Effector memory CD8-positive, alpha-beta T cell (primary cell): Measurements from ENCODE around the gene SCGB3A2.

ENCODE experiments used
- ATAC-seq: fragments of 150-1000 bp; cut with Tn5 transposase; replicated peaks from 2 replicates; pipeline ENCODE4 v1.10.0; 2021; ENCODE audit warnings: mild to moderate bottlenecking, moderate library complexity
- DNase-seq, 3 experiments: peaks; one replicate each; pipeline ENCODE4 v3.0.0; 2021
- H3K27ac Mint-ChIP-seq, 2 donors: one replicate each; pipeline ENCODE4 v1.8.0; 2022; ENCODE audit warnings: mild to moderate bottlenecking in 2 of 2, mixed read lengths in 2 of 2, moderate library complexity in 2 of 2
- H3K27me3 Mint-ChIP-seq, 2 donors: one replicate each; pipeline ENCODE4 v1.8.0; 2022; ENCODE audit warnings: mixed read lengths in 2 of 2
- H3K36me3 Mint-ChIP-seq: one replicate; pipeline ENCODE4 v1.8.0; 2022; ENCODE audit warnings: mild to moderate bottlenecking, moderate library complexity, mixed read lengths; ENCODE audit not compliant: insufficient read depth
- H3K4me1 Mint-ChIP-seq, 2 donors: one replicate each; pipeline ENCODE4 v1.8.0; 2022; ENCODE audit warnings: low read depth in 2 of 2, mixed read lengths in 2 of 2
- H3K4me3 Mint-ChIP-seq, 2 donors: one replicate each; pipeline ENCODE4 v1.8.0; 2022; ENCODE audit warnings: mild to moderate bottlenecking in 2 of 2, mixed read lengths in 2 of 2, moderate library complexity in 2 of 2
- H3K9me3 Mint-ChIP-seq, 2 donors: one replicate each; pipeline ENCODE4 v1.8.0; 2022; ENCODE audit warnings: mixed read lengths in 2 of 2

SCGB3A2 gene

DNA sequence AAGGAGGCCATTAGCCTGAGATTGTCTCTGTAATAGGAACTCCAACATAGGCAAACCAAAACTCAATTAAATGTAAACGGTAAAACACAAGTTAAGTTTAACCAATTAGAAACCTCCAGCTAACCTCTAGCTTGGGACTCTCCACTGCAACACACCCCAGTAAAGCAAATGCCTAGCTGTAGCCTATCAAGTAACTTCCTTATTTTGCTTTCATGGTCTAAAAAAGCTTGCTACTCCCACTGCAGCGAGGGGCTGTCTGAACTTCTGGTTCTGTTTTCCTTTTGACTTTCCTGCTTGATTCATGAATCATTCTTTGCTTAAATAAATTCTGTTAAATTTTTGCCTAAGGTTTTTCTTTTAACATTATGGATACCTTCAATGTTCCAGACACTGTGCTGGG is 52.3 kb downstream of the SCGB3A2 start:
- H3K9me3 Mint-ChIP-seq = no peaks in the 10 kb centered on the region
- no peaks in the 10 kb centered on the region for H3K36me3 Mint-ChIP-seq
- H3K4me1 Mint-ChIP-seq = no peaks in the 10 kb centered on the region
- no peak overlapping the region for H3K27ac Mint-ChIP-seq
- H3K27me3 Mint-ChIP-seq = peaks cover 0 to 23% of the 10 kb centered on the region in 2 donors
- H3K4me3 Mint-ChIP-seq = no peak overlapping the region
- ATAC-seq (no peak), DNase-seq (no peak)
